OCI-LY1 (cell line): Measurements from ENCODE around the gene ABLIM2.
A peak's percentile ranks its signal among the peaks of the same experiment; 100 is the strongest.

Source experiments
- H2AFZ ChIP-seq: fragments of 200-600 bp; sonication (generic), shearing (Covaris generic); 2 replicates; pipeline ENCODE4 v1.6.0; 2014; ENCODE audit warnings: antibody characterized with exemption, mild to moderate bottlenecking, low read length
- H3F3A ChIP-seq: fragments of 200-600 bp; sonication (generic), shearing (Covaris generic); 2 replicates; pipeline ENCODE4 v1.6.0; 2014; ENCODE audit warnings: mild to moderate bottlenecking, antibody characterized with exemption, low read length, moderate library complexity; ENCODE audit not compliant: insufficient read depth
- H3K27ac ChIP-seq: fragments of 200-600 bp; sonication (generic); 2 replicates; pipeline ENCODE4 v1.5.1; 2014; ENCODE audit warnings: low read length, mixed run types, mild to moderate bottlenecking, low read depth; ENCODE audit not compliant: poor library complexity, severe bottlenecking
- H3K27me3 ChIP-seq: fragments of 200-600 bp; sonication (generic); 2 replicates; pipeline ENCODE4 v1.6.0; 2014; ENCODE audit warnings: antibody characterized with exemption, mild to moderate bottlenecking, low read length, moderate library complexity; ENCODE audit not compliant: insufficient read depth
- H3K36me3 ChIP-seq: fragments of 200-600 bp; sonication (generic); 2 replicates; pipeline ENCODE4 v1.6.1; 2014; ENCODE audit warnings: mild to moderate bottlenecking, antibody characterized with exemption, low read length, moderate library complexity, mixed read lengths; ENCODE audit not compliant: insufficient read depth
- H3K4me1 ChIP-seq: fragments of 200-600 bp; sonication (generic); 2 replicates; pipeline ENCODE4 v1.5.1; 2014; ENCODE audit warnings: mild to moderate bottlenecking, low read length, moderate library complexity; ENCODE audit not compliant: insufficient read depth, severe bottlenecking
- H3K4me2 ChIP-seq: fragments of 200-600 bp; sonication (generic), shearing (Covaris generic); 2 replicates; pipeline ENCODE4 v1.6.1; 2014; ENCODE audit warnings: low read length
- H3K4me3 ChIP-seq: fragments of 200-600 bp; sonication (generic); 2 replicates; pipeline ENCODE4 v1.5.1; 2014; ENCODE audit warnings: low read length, low read depth, mild to moderate bottlenecking, mixed read lengths; ENCODE audit not compliant: poor library complexity, severe bottlenecking
- H3K79me2 ChIP-seq: fragments of 200-600 bp; shearing (Covaris generic); 2 replicates; pipeline ENCODE4 v1.6.1; 2016; ENCODE audit warnings: mixed run types, low read length, mixed read lengths; ENCODE audit not compliant: insufficient read depth
- H3K9ac ChIP-seq: fragments of 200-600 bp; sonication (generic), shearing (Covaris generic); 2 replicates; pipeline ENCODE4 v1.6.1; 2014; ENCODE audit warnings: mild to moderate bottlenecking, low read length, mixed read lengths
- H3K9me2 ChIP-seq: fragments of 200-600 bp; sonication (generic), shearing (Covaris generic); 2 replicates; pipeline ENCODE4 v1.6.1; 2014; ENCODE audit warnings: low read depth, mild to moderate bottlenecking, low read length, mixed read lengths
- H3K9me3 ChIP-seq: fragments of 200-600 bp; shearing (Covaris generic); 2 replicates; pipeline ENCODE4 v1.6.1; 2014; ENCODE audit warnings: low read length, mixed read lengths
- H4K20me1 ChIP-seq: fragments of 200-600 bp; sonication (generic), shearing (Covaris generic); 2 replicates; pipeline ENCODE4 v1.6.0; 2016; ENCODE audit warnings: mild to moderate bottlenecking, low read length; ENCODE audit not compliant: insufficient read depth
- CTCF ChIP-seq: fragments of 200-600 bp; sonication (generic), shearing (Covaris generic); IDR thresholded peaks from 2 replicates; pipeline ENCODE4 v1.5.1; 2017; ENCODE audit warnings: mild to moderate bottlenecking, antibody characterized with exemption, low read length, moderate library complexity, mixed read lengths
- EZH2 ChIP-seq: fragments of 200-600 bp; sonication (generic), shearing (Covaris generic); IDR thresholded peaks from 2 replicates; pipeline ENCODE4 v1.8.0; 2017; ENCODE audit warnings: borderline replicate concordance, mixed run types, mild to moderate bottlenecking, antibody characterized with exemption, low read length, moderate library complexity, mixed read lengths

ABLIM2 gene

GRCh38 chr4:8041172-8041571 lies 117.4 kb downstream of the ABLIM2 start:
- Histone ChIP-seq H3K9me2 (no peaks in the 10 kb centered on the region), H3K4me3 (no peak overlapping the region), H3K36me3 (no peaks in the 10 kb centered on the region), H4K20me1 (no peaks in the 10 kb centered on the region), H3K79me2 (no peaks in the 10 kb centered on the region), H3K9me3 (no peaks in the 10 kb centered on the region), H2AFZ (no peak overlapping the region), H3K27me3 (no peaks in the 10 kb centered on the region), H3K27ac (peak overlapping the region; percentile 99), H3K9ac (no peak overlapping the region; the same call in 1 of the 2 replicates), H3K4me1 (peaks cover 92% of the 10 kb centered on the region), H3F3A (no peaks in the 10 kb centered on the region), H3K4me2 (no peak overlapping the region; the same call in 1 of the 2 replicates)
- no peak for TF ChIP-seq EZH2

GRCh38 chr4:8040607-8041006 lies 118.0 kb downstream of the ABLIM2 start:
- H3K9me3 ChIP-seq, result no peaks in the 10 kb centered on the region
- H3K4me3 ChIP-seq, result no peak overlapping the region
- H3K4me1 ChIP-seq, result peaks cover 92% of the 10 kb centered on the region
- peak overlapping the region; percentile 99 for H3K27ac ChIP-seq
- H3K36me3 ChIP-seq, result no peaks in the 10 kb centered on the region
- H3K9me2 ChIP-seq, result no peaks in the 10 kb centered on the region
- H3F3A ChIP-seq, result no peaks in the 10 kb centered on the region
- no peak overlapping the region for H2AFZ ChIP-seq
- H3K9ac ChIP-seq, result no peak overlapping the region; the same call in 1 of the 2 replicates
- no peaks in the 10 kb centered on the region for H3K27me3 ChIP-seq
- H3K4me2 ChIP-seq, result no peak overlapping the region; the same call in 1 of the 2 replicates
- TF ChIP-seq CTCF (no peak), EZH2 (no peak)
- no peaks in the 10 kb centered on the region for H4K20me1 ChIP-seq
- no peaks in the 10 kb centered on the region for H3K79me2 ChIP-seq

- Histone ChIP-seq H3K27ac (peak overlapping the region; percentile 54), H3K9ac (no peak overlapping the region), H3K4me3 (no peak overlapping the region), H3K27me3 (no peaks in the 10 kb centered on the region), H3K36me3 (no peaks in the 10 kb centered on the region), H3K79me2 (no peaks in the 10 kb centered on the region), H4K20me1 (no peaks in the 10 kb centered on the region), H3F3A (no peaks in the 10 kb centered on the region), H3K9me2 (no peaks in the 10 kb centered on the region), H3K4me1 (peaks cover 90% of the 10 kb centered on the region), H3K9me3 (no peaks in the 10 kb centered on the region), H2AFZ (no peak overlapping the region), H3K4me2 (no peak overlapping the region)
- no peak for TF ChIP-seq EZH2
- no peak for TF ChIP-seq CTCF
Observed at GRCh38 chr4:8039853-8040252, 118.8 kb downstream of the ABLIM2 start.

- H3K27me3 ChIP-seq, result no peaks in the 10 kb centered on the region
- H3K4me2 ChIP-seq, result no peak overlapping the region
- no peaks in the 10 kb centered on the region for H3K9me3 ChIP-seq
- H3F3A ChIP-seq, result no peaks in the 10 kb centered on the region
- H2AFZ ChIP-seq, result no peak overlapping the region
- no peaks in the 10 kb centered on the region for H3K79me2 ChIP-seq
- no peak overlapping the region for H3K4me3 ChIP-seq
- peak overlapping the region; percentile 54 for H3K27ac ChIP-seq
- H3K9me2 ChIP-seq, result no peaks in the 10 kb centered on the region
- H3K9ac ChIP-seq, result no peak overlapping the region
- TF ChIP-seq CTCF, result no peak
- no peak for TF ChIP-seq EZH2
- H3K36me3 ChIP-seq, result no peaks in the 10 kb centered on the region
- H3K4me1 ChIP-seq, result peaks cover 85% of the 10 kb centered on the region
- no peaks in the 10 kb centered on the region for H4K20me1 ChIP-seq
Observed at GRCh38 chr4:8039290-8039689, 119.3 kb downstream of the ABLIM2 start.
